Measurements from ENCODE around the gene CAMK2A. TPM values are rescaled to one million over a fixed set of nuclear protein-coding genes. Genes with fewer than 3 reads are reported as not detected.

The CAMK2A gene
- total RNA-seq, 4 donors from 2014 or later, result 1.2 TPM; not detected in 3

- H3K27me3 ChIP-seq, result no peaks in the 10 kb centered on the region
- TF ChIP-seq POLR2A (IDR thresholded peaks at IDR 0.05) (no peak), CTCF (IDR thresholded peaks at IDR 0.05) (no peak)
- H3K4me1 ChIP-seq, result no peaks in the 10 kb centered on the region
- no peaks in the 10 kb centered on the region for H3K36me3 ChIP-seq
- H3K4me3 ChIP-seq, result no peak overlapping the region
- no peaks in the 10 kb centered on the region for H3K9me3 ChIP-seq
- no peak for DNase-seq
- no peak overlapping the region for H3K27ac ChIP-seq
Measured at GRCh38 chr5:150241298-150242160, 48.0 kb downstream of the CAMK2A start.

- Histone ChIP-seq H3K27me3 (no peaks in the 10 kb centered on the region), H3K4me1 (no peaks in the 10 kb centered on the region), H3K27ac (no peak overlapping the region), H3K4me3 (no peak overlapping the region), H3K9me3 (no peaks in the 10 kb centered on the region), H3K36me3 (no peaks in the 10 kb centered on the region)
- TF ChIP-seq CTCF (IDR thresholded peaks at IDR 0.05) (no peak), POLR2A (IDR thresholded peaks at IDR 0.05) (no peak)
- DNase-seq, result no peak
Measured at GRCh38 chr5:150239794-150240122, 49.8 kb downstream of the CAMK2A start.

DNA sequence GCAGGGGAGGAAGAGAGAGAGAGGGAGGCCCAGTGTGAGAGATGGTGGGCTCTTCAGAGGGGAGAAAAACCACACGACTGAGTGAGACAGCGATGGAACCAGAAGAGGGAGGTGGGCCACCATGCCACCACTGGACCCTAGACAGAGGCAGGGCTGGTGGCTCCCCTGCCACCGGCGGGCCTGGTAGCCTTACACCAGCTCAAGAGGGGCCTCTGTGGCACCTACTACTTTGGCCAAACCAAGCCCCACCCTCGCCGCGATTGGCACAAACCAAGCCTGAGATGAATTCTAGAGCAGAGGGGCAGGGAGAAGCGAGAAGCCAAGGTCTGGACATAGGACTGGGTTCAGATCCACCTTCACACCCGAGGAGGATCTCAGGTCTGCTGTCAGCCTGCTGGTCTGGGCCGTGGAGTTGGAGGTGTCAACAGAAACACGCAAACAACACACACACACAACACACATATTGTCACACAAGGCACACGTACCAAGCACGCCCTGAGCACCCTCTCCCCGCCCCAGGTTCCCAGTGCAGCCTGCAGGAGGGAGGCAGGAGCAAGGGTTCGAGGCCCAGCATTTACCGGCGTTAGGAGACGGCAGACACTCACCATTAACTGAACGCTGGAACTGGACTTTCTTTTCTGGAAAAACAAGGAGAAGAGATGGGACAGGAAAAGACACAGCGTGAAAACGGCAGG, 50.3 kb downstream of the CAMK2A start:
- no peak for DNase-seq
- Histone ChIP-seq H3K9me3 (no peaks in the 10 kb centered on the region), H3K36me3 (no peaks in the 10 kb centered on the region), H3K4me1 (no peaks in the 10 kb centered on the region), H3K27ac (no peak overlapping the region), H3K27me3 (no peaks in the 10 kb centered on the region), H3K4me3 (no peak overlapping the region)
- TF ChIP-seq CTCF (IDR thresholded peaks at IDR 0.05) (no peak), POLR2A (IDR thresholded peaks at IDR 0.05) (no peak)

GRCh38 chr5:150238646-150239045, 50.9 kb downstream of the CAMK2A start:
- H3K27ac ChIP-seq, result no peak overlapping the region
- no peaks in the 10 kb centered on the region for H3K4me1 ChIP-seq
- H3K27me3 ChIP-seq, result no peaks in the 10 kb centered on the region
- no peak overlapping the region for H3K4me3 ChIP-seq
- no peaks in the 10 kb centered on the region for H3K9me3 ChIP-seq
- no peaks in the 10 kb centered on the region for H3K36me3 ChIP-seq
- DNase-seq, result no peak
- TF ChIP-seq POLR2A (IDR thresholded peaks at IDR 0.05) (no peak), CTCF (IDR thresholded peaks at IDR 0.05) (no peak)

DNA sequence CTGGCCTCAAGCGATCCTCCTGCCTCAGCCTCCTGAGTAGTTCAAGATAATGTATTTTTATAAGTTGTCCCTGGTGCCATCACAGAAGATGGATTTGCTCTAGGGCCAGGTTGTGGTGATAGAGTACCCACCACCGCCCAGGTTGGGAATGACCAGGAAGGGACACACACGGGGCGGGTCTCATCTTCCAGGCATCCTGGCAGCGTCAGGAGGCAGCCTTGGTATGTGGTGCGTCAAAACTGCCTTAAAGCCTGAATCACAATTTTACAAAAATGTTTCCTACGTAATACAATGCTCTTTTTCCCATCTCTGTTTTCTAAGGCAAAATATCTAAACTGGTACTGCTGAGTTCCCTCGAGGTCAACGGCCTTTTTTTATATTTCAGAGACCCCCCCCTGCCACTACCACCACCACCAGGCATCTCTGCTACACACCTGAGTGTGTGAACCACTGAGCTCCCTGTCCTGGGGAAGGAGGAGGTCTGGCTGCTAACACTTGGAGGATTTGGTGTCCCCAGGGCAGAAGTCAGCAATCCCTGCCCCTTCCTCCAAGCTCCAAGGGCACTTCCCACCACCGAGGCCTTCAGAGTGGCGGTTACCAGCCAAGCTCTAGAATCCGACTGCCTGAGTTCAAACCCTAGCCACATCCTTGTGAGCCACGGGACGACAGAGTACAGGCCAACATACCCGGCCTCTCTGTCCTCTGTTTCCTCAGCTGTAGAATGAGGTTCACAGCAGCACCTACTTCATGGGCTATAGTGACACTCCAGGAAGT, 52.4 kb downstream of the CAMK2A start:
- Histone ChIP-seq H3K27me3 (no peaks in the 10 kb centered on the region), H3K27ac (no peak overlapping the region), H3K4me1 (no peaks in the 10 kb centered on the region), H3K9me3 (no peaks in the 10 kb centered on the region), H3K36me3 (no peaks in the 10 kb centered on the region), H3K4me3 (no peak overlapping the region)
- no peak for DNase-seq
- TF ChIP-seq CTCF (IDR thresholded peaks at IDR 0.05), result no peak
- TF ChIP-seq POLR2A (IDR thresholded peaks at IDR 0.05), result no peak

Measured in Peyer's patch (tissue), 4 donors.